T-helper 1 cell treated with Interleukin-12 subunit alpha and Interleukin-12 subunit beta and Interleukin-4 antibody, amounts not matched to agents 30 ng/mL and 1 ng/mL, for 36 hours (primary cell): ENCODE measurements around the gene PACSIN2. TPM values are rescaled to one million over a fixed set of nuclear protein-coding genes. Genes with fewer than 3 reads are reported as not detected.

Experiments used
- intact Hi-C: fragments of 100-400 bp; cut with micrococcal nuclease; formaldehyde crosslinking; loops from one replicate; pipeline ENCODE4 v1.15.1; 2024
- total RNA-seq: library from RNA; stranded (reverse); gene quantifications from 2 replicates; pipeline ENCODE4 v1.2.3, GENCODE V29; 2022

PACSIN2 gene
- total RNA-seq, 1 donor from 2014 or later, result 30.0 TPM

DNA sequence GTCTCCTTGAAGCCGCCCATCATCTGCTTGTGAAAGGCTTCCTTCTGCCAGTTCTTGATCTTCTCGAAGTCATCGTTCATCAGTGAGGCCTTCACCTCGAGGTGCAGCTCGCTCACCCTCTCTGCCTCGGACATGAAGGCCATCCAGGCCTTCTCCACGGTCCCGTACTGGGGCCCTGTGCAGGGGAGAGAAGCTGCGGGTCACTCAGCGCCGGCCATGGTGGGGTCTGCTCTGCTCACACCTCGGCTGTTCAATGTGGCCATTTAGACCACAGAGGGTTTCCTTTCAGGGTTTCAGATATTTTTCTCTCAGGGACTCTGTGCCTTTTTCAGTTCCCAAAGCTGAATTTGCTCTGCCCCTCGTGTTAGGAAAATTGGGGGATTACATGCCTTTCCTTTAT is 123.9 kb downstream of the PACSIN2 start:
- intact Hi-C loops, result loop anchor here (10.0 kb wide), 1 partner anchor 124 kb away; the partner anchor contains the start of gene PACSIN2

DNA sequence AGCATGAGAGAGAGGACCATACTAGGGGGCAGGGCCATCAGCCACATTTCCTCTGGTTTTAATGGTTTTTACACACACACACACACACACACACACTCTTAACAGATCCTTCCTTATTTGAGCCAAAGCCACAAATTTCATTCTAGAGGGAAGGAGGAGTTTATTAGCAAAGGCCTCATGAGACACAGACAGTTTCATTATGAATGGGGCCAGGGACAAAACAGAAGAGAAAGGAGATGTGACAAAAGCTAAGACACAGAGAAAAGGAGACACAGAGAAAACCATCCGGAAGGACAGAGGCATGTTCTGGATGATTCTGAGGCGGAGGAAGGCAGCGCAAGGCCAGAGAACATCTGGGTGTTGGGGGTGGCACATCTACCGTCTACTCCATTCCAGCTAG is 125.6 kb downstream of the PACSIN2 start:
- intact Hi-C loops, result no loop called here

DNA sequence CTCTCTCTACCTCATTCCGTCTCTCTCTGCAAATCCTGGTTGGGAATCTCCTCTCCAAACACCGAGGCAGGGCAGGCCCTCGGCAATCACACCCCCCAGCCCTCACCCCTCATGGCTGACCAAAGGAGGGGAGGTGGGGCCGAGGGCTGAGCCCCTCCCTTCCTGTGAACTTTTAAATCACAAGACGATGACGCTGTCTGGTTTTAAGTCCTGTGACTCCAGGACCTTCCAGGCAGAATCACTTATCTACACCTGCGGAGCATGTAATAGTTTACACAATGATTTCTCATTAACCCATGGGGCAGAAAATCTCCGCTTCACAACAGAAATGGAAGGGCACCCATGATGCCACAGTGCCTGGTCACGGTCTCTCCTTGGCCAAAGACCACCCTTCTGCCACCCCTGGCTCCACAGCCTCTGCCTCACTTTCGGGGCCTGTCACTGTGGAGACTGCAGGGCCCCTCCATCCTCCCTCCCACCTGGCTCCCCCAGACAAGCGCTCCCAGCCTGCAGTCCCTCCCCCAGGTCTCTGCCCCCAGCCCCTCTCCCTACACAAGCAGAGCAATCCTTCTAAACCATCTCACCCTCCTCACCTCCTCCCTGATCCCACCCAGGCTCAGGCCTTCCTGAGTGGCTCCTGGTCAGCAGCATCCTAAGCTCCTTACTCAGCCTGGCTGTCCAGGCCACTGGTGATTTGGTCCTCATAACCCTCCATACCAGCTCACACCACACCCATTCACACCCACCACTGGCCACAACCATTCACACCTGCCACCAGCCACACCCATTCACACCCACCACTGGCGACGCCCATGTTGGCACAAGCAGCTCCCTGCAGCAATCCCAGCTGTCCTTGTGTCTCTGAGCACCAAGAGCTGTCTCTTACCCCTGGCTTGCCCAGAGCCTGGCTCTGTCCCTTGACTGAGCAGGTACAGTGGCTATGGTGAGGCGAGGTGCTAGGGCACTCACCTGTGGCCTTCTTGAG is 127.1 kb downstream of the PACSIN2 start:
- intact Hi-C loops, result no loop called here

DNA sequence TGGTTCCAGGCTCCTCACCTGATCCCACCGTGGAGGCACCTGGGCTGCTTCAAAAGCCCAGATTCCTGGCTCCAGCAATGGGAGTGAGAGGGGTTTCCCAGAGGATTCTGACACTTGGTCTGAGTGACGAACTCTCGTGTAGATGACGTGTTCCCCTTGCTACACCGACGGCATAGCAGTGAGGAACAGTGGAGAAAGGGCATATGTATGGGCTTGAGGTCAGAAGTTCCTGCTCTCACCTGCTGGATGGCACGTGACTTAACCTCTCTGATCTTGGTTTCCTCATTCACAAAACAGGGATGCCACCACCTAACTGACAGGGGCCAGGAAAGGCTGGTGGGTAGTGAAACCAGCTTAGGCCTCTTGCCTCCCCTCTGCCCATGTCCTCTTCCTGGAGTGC is 127.8 kb downstream of the PACSIN2 start:
- intact Hi-C loops, result no loop called here

DNA sequence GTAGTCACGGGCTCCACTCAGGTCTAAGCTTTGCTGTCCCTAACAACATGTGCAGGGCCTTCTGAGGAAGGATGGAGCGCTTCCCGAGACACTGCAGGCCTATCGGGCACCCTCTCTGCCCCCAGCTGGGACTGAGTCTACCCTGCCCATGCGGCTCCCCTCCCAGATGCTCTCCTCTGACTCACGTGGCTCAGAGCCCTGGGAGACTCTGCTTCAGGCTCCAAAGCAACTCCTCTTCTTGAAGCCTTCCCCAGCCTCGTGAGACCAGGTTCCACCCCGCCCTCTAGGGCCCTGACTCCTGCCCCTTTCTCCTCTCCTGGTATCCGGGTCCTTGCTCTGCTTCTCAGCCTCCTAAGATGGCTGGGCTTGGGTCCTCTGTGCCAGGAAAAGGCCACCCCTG is 129.5 kb downstream of the PACSIN2 start:
- intact Hi-C loops, result no loop called here

DNA sequence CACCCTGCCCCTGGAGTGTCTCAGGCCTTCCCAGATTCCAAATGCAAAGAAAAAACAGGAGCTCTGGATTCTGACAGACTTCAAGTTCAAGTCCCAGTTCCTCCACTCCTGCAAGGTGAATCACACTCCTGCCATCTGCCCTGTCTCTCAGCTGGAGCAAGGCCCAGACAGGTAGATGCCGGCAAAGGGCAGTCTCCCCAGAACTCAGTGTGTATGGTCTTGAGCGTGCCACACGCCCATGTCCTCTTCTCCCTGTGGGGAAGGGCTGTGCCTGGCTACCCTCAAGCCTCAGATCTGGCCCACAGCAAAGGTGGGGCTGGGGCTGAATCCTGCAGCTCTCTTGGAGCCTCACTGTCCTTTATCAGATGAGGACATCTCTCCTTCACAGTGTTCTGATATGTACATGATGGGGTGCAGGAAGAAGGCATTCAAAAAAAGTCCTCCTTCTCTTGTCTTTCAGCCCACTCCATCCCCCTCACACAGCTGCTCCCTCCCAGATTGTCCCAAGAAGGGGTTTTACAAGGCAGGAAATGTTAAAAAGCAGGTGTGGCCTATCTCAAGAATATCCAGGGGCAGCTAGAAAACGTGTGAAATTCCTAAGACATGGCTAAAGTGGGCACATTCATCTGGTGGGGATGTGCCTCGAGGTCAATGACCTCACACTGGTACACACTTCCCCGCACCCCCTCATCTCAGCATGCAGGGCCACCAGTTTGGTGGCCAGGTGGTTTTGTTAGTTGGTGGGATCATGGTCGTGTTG is 130.2 kb downstream of the PACSIN2 start:
- intact Hi-C loops, result no loop called here

DNA sequence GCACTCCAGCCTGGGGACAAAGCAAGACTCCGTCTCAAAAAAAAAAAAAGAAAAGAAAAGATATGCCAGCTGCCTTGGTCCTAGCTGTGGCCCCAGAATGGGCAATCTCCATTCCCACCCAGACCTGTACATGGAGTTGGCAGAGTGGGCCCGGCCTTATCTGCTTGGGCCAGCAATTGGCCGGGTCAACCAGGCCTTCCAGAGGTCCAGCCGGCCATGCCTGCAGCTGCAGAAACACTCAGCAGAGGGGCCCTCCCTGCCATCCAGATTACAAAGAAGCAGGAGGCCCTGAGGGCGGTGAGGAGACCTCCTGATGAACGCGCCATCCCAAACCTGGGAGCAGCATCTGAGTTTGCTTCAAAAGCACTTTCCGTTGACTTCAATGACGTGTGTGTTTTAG is 131.0 kb downstream of the PACSIN2 start:
- intact Hi-C loops, result no loop called here

DNA sequence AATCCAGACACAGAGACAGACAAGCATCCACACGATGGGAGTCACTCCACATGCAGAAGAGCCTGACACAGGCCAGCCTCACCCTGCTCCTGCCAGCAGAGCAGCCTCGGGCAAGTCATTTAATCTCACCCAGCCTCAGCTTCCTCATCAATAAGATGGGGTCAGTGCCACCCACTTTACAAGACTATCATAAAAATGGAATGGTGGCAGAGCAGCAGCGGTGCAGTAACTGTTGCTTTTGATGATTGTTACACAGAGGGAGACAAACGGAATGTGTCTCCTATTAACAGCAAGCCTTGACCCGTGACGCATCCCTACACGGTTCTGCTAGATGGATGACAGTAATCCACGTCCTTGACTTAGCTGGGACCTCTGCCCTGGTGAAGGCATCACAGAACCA is 131.8 kb downstream of the PACSIN2 start:
- intact Hi-C loops, result no loop called here

DNA sequence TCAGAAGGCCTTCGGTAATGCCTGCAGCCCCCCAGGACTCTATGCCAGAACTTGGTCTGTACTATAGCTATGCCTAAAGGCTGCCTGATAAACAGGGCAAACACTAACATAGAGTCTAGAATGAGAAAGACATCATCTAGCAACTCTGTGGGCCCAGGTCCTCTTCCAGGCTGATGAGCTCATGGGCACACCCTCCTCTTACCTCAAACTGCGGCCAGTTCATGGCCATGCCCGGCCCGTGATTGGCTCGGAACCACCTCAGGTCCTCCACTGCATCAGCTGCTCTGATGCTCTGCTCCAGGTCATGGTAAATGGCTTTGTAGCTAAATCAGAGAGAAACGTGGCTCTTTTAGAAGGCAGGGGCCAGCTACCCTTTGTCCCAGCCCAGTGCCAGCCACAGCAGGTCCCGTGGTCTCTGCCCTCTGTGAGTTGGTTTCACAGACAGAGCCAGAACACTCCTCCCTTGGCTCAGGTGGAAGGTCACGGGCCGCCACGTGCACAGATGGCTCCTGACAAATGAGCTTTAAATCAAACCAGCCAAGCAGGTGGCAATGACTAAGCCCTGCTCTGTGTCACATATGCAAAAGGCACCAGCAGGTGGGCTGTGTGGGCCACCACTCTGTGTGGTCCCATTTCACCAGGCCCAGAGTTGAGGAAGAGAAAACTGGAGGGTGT is 132.8 kb downstream of the PACSIN2 start:
- intact Hi-C loops, result no loop called here

DNA sequence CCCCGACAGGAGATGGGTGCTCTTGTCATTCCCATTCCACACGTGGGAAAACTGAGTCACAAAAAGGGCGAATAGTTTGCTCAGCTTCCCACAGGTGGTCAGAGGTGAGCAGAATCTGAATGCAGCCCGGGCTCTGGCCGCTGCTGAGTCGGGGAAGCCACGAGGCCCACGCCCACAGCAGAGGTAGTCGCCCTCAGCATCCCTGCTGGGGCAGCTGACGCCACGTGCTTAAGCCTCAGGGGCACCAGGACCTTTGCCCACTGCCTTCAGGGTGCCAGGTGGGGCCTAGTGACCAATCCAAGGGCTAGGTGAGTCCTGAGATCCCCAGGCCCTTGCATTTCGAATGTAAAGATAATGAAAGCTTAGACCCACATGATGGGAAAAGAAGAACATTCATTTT is 133.7 kb downstream of the PACSIN2 start:
- intact Hi-C loops, result no loop called here

DNA sequence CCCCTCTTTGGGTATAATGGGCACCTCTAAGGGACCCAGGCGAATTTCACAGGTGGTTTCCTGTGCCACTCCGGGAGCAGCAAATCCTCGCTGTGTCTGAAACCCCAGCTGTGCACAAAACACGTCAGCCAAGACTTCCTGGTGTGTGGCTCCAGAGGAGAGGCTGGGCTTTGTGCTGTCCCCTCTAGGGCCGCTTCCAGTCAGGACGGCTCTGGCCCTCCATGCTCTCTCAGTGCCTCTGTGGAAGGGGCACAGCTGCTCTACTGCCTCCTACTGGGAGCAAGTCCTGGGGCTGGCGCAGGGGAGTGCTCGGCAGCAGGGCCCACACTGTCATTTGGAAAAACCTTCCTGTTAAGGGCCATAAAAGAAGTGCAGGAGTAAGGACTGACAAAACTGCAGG is 134.1 kb downstream of the PACSIN2 start:
- intact Hi-C loops, result no loop called here

DNA sequence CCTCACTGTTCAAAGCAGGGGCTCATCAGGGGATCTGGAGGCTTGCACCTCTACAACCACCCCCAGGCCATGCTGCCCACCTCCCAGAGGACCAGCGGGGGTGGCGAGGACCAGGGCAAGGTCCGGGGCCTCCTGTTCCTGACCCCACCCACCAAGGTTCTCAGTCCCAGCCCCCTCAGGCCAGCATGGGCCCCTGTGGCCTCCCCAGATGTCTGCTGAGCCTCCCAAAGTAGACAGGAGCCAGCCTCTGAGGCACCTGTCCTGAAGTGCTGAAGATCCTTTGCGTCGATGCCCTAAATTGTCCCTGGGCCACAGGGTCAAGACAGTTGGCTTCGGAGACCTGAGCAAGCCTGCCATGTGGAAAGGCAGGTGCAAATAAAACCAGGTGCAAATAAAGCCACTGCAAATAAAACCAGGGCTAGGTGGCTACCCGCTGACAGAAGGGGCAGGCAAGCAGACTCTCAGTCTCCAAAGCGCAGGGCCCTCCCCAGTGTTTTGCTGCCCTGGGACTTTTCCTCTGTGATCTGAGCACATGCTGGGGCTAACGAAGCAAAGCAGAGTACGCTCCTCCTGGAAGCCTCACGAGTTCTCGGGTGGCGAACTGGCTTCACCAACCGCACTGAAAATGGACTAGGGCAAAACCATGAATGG is 135.5 kb downstream of the PACSIN2 start:
- intact Hi-C loops, result no loop called here

DNA sequence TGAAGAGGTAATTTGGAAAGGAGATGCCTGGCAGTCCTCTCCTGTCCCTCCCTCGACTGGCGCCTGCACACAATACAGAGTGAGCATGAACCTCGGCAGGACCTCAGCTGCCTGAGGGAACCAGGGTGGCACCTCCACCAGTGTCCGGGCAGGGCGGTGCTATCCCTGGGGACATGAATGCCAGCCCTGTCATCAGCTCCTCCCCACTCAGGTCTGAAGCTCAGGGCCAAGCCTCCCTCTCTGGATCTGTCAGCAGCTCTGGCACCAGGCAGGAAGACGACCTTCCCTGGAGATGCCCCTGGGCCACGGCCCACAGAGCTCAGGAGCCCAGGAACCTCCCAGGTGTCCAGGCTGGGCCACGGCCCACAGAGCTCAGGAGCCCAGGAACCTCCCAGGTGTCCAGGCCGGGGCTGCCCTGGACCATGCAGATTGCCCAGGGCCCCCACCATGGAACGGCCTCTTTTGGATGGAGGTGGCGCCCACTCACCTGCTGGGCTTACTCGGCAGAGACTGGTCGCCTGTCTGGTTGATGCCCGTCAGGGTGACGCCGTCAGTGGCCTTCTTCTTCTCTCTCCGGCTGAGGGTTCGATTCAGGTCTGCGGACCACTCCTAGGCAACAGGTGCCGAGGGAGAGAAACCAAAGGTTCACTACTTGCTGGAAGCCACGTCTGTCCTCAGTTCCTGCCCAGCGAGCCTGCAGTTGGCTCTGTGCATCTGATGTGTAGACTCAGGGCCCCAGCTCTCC is 136.2 kb downstream of the PACSIN2 start:
- intact Hi-C loops, result no loop called here

DNA sequence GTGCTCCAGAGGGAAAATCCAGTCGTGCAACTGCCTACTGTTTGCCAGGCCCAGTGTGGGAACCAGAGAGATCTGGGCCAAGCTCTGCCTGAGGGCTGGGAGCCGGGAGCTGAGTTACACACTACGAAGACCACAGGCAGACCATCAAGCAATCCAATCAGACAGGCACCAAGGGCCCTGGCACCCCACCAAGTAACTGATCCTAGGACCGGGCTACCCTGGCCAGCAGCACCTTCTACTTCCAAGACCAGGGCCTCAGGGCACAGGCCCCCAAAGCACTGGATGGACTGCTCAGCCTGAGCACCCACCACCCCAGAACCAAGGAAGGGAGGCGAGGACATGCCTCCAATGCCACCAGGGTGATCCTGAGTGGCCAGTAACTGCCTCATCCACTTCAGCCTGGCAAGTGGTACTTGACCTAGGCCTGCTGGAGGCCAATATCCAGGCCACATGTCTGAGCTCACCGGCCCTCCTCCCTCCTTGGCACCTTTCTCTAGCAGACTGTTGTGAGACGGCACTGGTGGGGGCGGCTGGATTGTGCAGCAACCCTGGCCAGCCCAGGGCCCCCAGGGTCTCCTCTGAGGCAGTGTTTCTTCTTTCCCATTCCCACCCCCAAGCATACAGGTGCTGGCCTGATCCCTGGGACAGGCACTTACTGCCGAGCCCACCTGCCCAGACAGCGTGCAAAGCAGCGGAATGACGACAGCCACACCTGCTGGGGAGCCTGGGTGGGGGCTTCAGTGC is 137.2 kb downstream of the PACSIN2 start:
- intact Hi-C loops, result no loop called here

DNA sequence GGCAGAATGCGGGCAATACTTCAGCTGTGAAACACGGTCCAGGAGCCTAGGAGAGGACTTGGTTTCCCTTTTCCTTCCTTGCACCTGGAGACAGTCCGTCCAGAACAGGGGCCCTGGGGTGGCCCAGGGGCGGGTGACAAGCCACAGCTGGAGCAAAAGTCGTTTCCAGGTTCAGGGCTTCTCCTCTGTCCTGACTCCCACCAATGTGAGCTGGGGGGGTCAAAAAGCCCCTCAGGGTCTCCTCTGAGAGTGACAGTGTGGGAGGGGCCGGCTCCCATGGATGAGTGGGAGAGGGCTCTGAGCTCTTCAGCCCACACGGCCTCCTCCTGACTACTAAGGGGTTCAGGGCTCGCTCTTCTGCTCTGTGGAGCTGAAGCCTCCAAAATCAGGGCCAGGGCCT is 137.8 kb downstream of the PACSIN2 start:
- intact Hi-C loops, result no loop called here

DNA sequence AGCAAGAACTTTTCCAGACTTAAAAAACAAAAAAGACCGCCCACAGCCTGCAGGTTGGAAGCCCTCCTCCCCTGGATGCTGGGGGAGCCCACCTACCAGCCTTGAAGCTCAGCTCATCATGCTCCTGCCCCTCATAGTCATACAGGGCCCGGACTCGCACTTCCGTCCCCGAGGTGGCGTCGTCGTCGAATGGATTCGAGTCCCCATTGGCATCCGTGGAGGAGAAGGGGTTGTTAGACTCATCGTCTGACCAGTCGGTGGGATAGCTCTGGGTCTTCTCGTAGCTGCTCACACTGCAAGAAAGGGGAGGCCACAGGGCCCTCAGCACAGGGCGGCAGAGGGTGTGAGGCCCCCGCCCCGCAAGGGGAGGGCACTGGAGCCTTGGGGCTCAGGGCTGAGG is 138.9 kb downstream of the PACSIN2 start:
- intact Hi-C loops, result no loop called here

DNA sequence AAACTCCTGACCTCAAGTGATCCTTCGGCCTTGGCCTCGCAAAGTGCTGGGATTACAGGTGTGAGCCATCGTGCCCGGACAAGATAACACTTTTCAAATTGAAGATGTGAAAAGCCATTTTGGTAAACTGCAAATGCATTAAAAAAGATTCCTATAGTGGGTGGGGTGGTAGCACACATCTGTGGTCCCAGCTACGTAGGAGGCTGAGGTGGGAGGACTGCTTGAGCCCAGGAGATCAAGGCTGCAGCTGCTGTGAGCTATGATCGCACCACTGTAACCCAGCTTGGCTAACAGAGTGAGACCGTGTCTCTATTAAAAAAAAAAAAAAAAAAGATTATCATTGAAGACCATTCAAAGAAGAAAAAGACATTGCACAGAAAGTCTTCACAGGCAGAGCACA is 140.9 kb downstream of the PACSIN2 start:
- intact Hi-C loops, result no loop called here

DNA sequence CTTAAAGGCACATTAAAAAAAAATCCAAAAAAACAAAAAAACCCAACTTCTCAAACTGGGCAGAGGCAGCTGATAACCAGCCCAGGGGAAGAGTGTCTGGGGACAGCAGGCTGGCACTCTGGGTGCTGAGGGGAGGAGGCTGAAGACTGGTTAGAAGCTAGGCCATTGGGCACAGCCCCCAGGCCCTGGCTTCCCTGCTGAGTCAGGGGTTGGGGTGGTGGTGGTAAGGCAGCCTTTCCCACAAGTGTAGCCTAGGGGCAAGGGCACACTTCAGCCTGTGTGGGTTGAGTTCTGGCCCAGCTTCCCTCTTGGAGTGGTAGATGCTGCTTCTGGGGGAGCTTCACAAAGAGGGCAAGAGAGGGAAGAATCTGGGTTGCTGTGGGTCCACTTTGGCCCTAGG is 141.6 kb downstream of the PACSIN2 start:
- intact Hi-C loops, result no loop called here

DNA sequence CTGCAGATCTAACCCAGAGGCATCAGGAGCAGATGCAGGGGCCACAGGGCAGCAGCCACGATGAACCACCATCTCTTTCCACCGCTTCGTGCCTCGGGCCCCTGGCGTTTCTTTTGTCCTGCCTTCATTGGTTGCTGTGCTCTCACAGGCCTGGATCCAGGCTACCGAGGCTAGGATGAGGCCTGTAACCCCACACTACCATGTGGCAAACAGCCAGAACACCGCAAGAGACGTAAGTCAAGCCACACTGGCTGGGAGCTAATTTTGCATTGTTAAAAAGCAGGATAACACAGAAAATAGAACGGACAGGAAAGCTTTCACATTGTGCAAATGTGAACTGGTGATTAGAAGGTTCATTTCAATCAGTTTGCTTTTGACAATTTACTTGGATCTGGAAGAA is 142.1 kb downstream of the PACSIN2 start:
- intact Hi-C loops, result no loop called here
